HepG2 (cell line): Measurements from ENCODE around the gene RPS6KB1. TPM values are rescaled to one million over a fixed set of nuclear protein-coding genes. Genes with fewer than 3 reads are reported as not detected.

Experiments
- ARHGAP35 ChIP-seq: sonication (generic); formaldehyde crosslinking; IDR thresholded peaks from 2 replicates; pipeline ENCODE4 v1.9.0; 2022; ENCODE audit warnings: mild to moderate bottlenecking, inconsistent platforms, moderate library complexity, missing genetic modification reagents, borderline replicate concordance
- NFIB ChIP-seq: sonication (generic); formaldehyde crosslinking; IDR thresholded peaks from 2 replicates; pipeline ENCODE4 v1.9.0; 2021; ENCODE audit warnings: missing genetic modification reagents, mild to moderate bottlenecking, borderline replicate concordance
- SETDB1 ChIP-seq: sonication (generic); formaldehyde crosslinking; IDR thresholded peaks from 2 replicates; pipeline ENCODE4 v1.5.1; 2020; ENCODE audit warnings: missing genetic modification reagents, mild to moderate bottlenecking, borderline replicate concordance
- SMAD3 ChIP-seq: sonication (generic); formaldehyde crosslinking; IDR thresholded peaks from 2 replicates; pipeline ENCODE4 v1.4.0; 2020; ENCODE audit warnings: missing genetic modification reagents
- SRY ChIP-seq: sonication (generic); formaldehyde crosslinking; IDR thresholded peaks from 2 replicates; pipeline ENCODE4 v1.8.0; 2022; ENCODE audit warnings: mild to moderate bottlenecking, missing genetic modification reagents
- YEATS2 ChIP-seq: sonication (generic); formaldehyde crosslinking; IDR thresholded peaks from 2 replicates; pipeline ENCODE4 v1.4.0; 2020; ENCODE audit warnings: missing genetic modification reagents, borderline replicate concordance
- ZBTB3 ChIP-seq: sonication (generic); formaldehyde crosslinking; IDR thresholded peaks from 2 replicates; pipeline ENCODE4 v1.4.0; 2020; ENCODE audit warnings: low read depth, mild to moderate bottlenecking, moderate library complexity, missing genetic modification reagents, borderline replicate concordance
- ZKSCAN8 ChIP-seq: IDR thresholded peaks from 2 replicates; pipeline ENCODE4 v1.6.1; 2016; ENCODE audit warnings: borderline replicate concordance, missing genetic modification reagents, missing compliant biosample characterization
- ZMYM2 ChIP-seq: sonication (generic); formaldehyde crosslinking; IDR thresholded peaks from 2 replicates; pipeline ENCODE4 v1.8.0; 2022; ENCODE audit warnings: mild to moderate bottlenecking, missing genetic modification reagents
- ZNF292 ChIP-seq: sonication (generic); formaldehyde crosslinking; IDR thresholded peaks from 2 replicates; pipeline ENCODE4 v1.8.1; 2022; ENCODE audit warnings: mild to moderate bottlenecking, low read depth, missing genetic modification reagents, borderline replicate concordance
- ZNF629 ChIP-seq: sonication (generic); formaldehyde crosslinking; conservative IDR thresholded peaks from 2 replicates; pipeline ENCODE4 v1.5.0; 2020; ENCODE audit warnings: missing genetic modification reagents
- polyA plus RNA-seq, 8 experiments: library from polyadenylated mRNA; depleted of rRNA in 3 of 8; stranded (reverse) in 7 of 8; unstranded in 1 of 8; fragments of >200 nt; fragmentation: Illumina TruSeq in 4 of 8; extraction: Trizol in 4 of 8; gene quantifications; 2 replicates each; pipeline versions ENCODE4 v1.2.1 to v1.2.3, GENCODE V29; 2011 to 2016; ENCODE audit warnings: low read depth in 4 of 8, missing spikeins in 1 of 8, mixed read lengths in 1 of 8; ENCODE audit not compliant: insufficient read depth in 1 of 8
- total RNA-seq, 5 experiments: library from RNA; depleted of rRNA; stranded (reverse); fragments of >200 nt; fragmentation: Illumina TruSeq; extraction: Trizol; gene quantifications; 2 replicates each; pipeline ENCODE4 v1.2.3, GENCODE V29; 2016; ENCODE audit warnings: low read depth in 1 of 5
- TF ChIP-seq, protein P1 (sequence below): sonication (generic); formaldehyde crosslinking; IDR thresholded peaks from 2 replicates; pipeline ENCODE4 v1.4.0; 2020; ENCODE audit warnings: missing genetic modification reagents
- TF ChIP-seq, protein P2 (sequence below): sonication (generic); formaldehyde crosslinking; IDR thresholded peaks from 2 replicates; pipeline ENCODE4 v1.4.0; 2020; ENCODE audit warnings: mild to moderate bottlenecking, missing genetic modification reagents
- TF ChIP-seq, protein P3 (sequence below): sonication (generic); formaldehyde crosslinking; IDR thresholded peaks from 2 replicates; pipeline ENCODE4 v1.4.0; 2020; ENCODE audit warnings: missing genetic modification reagents; ENCODE audit errors: not compliant biosample characterization
- TF ChIP-seq, protein P4 (sequence below): sonication (generic); formaldehyde crosslinking; IDR thresholded peaks from 2 replicates; pipeline ENCODE4 v1.8.1; 2023; ENCODE audit warnings: mild to moderate bottlenecking, moderate library complexity, missing genetic modification reagents

Gene RPS6KB1
- total and polyA plus RNA-seq, 2 of the 13 experiments (the other 11 are each of a cell fraction or from before 2014, with no cell fraction given), result 16.5 to 42.2 TPM

DNA sequence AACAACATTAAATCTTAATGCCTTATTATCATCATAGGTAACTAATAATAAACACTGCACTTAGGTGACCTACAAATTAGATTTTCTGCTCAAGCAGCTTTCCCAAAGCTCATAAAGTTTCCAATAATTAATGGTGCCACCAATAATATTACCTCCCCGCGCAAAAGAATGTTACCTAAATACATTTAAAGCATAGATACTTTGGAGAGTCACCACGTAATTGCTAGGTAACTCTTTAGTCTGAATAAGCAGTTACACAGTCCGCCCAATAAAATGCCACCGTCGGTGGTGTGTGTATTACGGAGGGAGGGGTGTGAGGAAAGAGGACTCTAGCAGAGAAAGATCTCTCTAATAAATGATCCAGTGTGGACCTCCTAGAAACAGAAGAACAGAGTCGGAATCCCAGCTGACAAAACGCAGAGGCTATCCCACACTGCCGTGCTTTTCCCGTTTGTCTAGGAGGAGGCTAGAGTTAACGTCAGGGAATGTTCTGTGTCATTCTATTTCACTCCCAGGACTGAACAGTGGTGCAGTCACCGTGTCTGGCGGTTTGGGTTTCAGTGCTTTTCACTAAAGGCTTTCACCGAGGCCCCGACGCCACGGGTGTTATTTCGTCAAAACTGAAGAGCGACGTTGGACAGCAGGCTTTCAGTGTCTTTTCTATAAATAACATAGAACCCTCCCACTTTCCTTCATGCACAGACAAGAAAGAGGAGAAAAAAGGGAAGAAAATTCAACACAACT, 71.0 kb downstream of the RPS6KB1 start (continued):
- TF ChIP-seq, protein P1, sequence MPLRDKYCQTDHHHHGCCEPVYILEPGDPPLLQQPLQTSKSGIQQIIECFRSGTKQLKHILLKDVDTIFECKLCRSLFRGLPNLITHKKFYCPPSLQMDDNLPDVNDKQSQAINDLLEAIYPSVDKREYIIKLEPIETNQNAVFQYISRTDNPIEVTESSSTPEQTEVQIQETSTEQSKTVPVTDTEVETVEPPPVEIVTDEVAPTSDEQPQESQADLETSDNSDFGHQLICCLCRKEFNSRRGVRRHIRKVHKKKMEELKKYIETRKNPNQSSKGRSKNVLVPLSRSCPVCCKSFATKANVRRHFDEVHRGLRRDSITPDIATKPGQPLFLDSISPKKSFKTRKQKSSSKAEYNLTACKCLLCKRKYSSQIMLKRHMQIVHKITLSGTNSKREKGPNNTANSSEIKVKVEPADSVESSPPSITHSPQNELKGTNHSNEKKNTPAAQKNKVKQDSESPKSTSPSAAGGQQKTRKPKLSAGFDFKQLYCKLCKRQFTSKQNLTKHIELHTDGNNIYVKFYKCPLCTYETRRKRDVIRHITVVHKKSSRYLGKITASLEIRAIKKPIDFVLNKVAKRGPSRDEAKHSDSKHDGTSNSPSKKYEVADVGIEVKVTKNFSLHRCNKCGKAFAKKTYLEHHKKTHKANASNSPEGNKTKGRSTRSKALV (CRISPR knock-in tag), result 0 out of 2 replicates have a peak, but pooled peaks have one; percentile 3
- TF ChIP-seq, protein P2, sequence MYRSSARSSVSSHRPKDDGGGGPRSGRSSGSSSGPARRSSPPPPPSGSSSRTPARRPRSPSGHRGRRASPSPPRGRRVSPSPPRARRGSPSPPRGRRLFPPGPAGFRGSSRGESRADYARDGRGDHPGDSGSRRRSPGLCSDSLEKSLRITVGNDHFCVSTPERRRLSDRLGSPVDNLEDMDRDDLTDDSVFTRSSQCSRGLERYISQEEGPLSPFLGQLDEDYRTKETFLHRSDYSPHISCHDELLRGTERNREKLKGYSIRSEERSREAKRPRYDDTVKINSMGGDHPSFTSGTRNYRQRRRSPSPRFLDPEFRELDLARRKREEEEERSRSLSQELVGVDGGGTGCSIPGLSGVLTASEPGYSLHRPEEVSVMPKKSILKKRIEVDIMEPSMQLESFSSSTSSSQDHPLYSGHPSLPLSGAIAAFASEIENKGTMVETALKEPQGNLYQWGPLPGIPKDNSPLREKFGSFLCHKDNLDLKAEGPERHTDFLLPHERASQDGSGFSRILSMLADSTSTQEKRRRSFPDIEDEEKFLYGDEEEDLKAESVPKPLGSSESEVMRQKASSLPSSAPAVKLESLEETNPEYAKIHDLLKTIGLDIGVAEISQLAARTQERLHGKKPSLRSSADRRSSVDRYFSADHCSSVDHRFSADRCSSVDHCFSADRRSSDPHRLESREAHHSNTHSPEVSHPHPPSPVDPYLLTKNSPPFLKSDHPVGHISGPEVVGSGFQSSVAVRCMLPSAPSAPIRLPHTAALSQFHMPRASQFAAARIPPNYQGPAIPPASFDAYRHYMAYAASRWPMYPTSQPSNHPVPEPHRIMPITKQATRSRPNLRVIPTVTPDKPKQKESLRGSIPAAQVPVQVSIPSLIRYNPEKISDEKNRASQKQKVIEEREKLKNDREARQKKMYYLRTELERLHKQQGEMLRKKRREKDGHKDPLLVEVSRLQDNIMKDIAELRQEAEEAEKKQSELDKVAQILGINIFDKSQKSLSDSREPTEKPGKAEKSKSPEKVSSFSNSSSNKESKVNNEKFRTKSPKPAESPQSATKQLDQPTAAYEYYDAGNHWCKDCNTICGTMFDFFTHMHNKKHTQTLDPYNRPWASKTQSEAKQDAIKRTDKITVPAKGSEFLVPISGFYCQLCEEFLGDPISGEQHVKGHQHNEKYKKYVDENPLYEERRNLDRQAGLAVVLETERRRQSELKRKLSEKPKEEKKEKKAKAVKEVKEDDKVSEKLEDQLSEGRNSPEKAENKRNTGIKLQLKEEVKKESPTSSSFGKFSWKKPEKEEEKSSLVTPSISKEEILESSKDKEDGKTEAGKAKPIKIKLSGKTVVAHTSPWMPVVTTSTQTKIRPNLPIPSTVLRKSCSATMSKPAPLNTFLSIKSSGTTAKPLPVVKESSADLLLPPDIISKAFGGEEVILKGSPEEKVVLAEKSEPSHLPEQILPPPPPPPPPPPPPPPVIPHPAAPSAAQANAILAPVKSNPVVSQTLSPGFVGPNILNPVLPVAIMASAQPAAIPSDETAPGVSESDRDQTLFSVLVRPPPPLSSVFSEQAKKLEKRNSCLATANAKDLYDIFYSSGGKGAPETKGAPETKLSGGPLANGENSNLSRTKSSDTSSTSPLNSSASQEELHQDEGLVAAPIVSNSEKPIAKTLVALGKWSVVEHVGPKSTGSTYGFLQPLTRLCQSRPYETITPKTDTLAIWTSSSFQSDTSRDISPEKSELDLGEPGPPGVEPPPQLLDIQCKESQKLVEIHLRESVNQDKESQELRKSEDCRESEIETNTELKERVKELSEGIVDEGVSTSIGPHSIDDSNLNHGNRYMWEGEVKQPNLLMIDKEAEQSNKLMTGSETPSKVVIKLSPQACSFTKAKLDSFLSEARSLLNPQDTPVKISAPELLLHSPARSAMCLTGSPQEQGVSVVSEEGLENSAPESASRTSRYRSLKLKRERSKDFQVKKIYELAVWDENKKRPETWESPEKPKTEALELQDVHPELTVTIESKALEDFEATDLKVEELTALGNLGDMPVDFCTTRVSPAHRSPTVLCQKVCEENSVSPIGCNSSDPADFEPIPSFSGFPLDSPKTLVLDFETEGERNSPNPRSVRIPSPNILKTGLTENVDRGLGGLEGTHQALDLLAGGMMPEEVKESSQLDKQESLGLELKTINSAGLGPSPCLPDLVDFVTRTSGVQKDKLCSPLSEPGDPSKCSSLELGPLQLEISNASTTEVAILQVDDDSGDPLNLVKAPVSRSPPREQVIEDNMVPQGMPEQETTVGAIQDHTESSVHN (CRISPR knock-in tag), result no peak
- 0 out of 2 replicates have a peak, but pooled peaks have one; percentile 13 for TF ChIP-seq SMAD3
- TF ChIP-seq SRY (CRISPR knock-in tag), result 0 out of 2 replicates have a peak, but pooled peaks have one; percentile 1
- no peak for TF ChIP-seq ZBTB3
- TF ChIP-seq SETDB1 (CRISPR knock-in tag), result no peak
- TF ChIP-seq, protein P3, sequence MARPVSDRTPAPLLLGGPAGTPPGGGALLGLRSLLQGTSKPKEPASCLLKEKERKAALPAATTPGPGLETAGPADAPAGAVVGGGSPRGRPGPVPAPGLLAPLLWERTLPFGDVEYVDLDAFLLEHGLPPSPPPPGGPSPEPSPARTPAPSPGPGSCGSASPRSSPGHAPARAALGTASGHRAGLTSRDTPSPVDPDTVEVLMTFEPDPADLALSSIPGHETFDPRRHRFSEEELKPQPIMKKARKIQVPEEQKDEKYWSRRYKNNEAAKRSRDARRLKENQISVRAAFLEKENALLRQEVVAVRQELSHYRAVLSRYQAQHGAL (CRISPR knock-in tag), result peak; percentile 19
- TF ChIP-seq ZMYM2 (CRISPR knock-in tag), result peak; percentile 50
- 0 out of 2 replicates have a peak, but pooled peaks have one; percentile 16 for TF ChIP-seq ZNF629 (CRISPR knock-in tag)
- 0 out of 2 replicates have a peak, but pooled peaks have one; percentile 70 for TF ChIP-seq NFIB (CRISPR knock-in tag)
- 0 out of 2 replicates have a peak, but pooled peaks have one; percentile 1 for TF ChIP-seq ZKSCAN8
- TF ChIP-seq ZNF292, result 0 out of 2 replicates have a peak, but pooled peaks have one; percentile 32
- TF ChIP-seq, protein P4, sequence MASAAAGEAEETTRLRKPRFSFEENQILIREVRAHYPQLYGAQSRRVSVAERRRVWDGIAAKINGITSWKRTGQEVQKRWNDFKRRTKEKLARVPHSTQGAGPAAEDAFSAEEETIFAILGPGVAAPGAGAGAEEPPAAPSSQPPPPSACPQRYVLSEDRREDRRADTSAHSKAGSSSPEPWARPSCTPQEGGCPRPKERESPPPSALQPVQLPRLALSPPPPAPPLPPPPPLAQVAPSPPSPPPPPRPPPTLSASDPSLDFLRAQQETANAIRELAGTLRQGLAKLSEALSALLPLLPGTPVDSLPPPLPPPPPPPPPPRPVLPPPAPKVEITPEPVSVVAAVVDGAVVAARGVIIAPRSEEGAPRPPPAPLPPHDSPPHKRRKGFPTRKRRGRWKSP (CRISPR knock-in tag), result no peak
- 0 out of 2 replicates have a peak, but pooled peaks have one; percentile 7 for TF ChIP-seq ARHGAP35 (CRISPR knock-in tag)
- TF ChIP-seq YEATS2 (CRISPR knock-in tag), result peak; percentile 19; the same call in 1 of the 2 replicates
